GM21528 (cell line): ENCODE data around the gene DTL.
"Not testable (repeated sequence)": the region's sequence is repeated elsewhere in the genome, so short reads cannot be mapped to it uniquely, and the experiment has no call there.

Source experiments
- ATAC-seq: cut with Tn5 transposase; IDR thresholded peaks from one replicate; pipeline ENCODE4 v1.9.1; 2021; ENCODE audit warnings: mild to moderate bottlenecking, moderate library complexity; ENCODE audit not compliant: unreplicated experiment, low FRiP score

Gene DTL

GRCh38 chr1:212035123-212035834 lies at the start of gene DTL, which contains the start of gene INTS7:
Gene DTL (plus strand): TSS chr1:212035748. CDS start chr1:212035891, 143 bp downstream.
Gene INTS7 (minus strand): TSS chr1:212035557. CDS start chr1:212035437, 120 bp downstream.
- peak; percentile 76 for ATAC-seq

- no peak for ATAC-seq
Measured at GRCh38 chr1:211986628-211987254, 48.8 kb upstream of the DTL start.

GRCh38 chr1:211991695-211992094 lies 43.9 kb upstream of the DTL start:
- ATAC-seq = no peak

- ATAC-seq = not testable (repeated sequence)
Measured at GRCh38 chr1:211997426-211997825, 38.1 kb upstream of the DTL start.

GRCh38 chr1:212002536-212002935 lies 33.0 kb upstream of the DTL start:
- no peak for ATAC-seq

GRCh38 chr1:212004895-212005608 lies 30.5 kb upstream of the DTL start:
- ATAC-seq = no peak

GRCh38 chr1:212007178-212007577 lies 28.4 kb upstream of the DTL start:
- ATAC-seq = no peak

- no peak for ATAC-seq
Measured at GRCh38 chr1:212007886-212008285, 27.7 kb upstream of the DTL start.

GRCh38 chr1:212009561-212009960 lies 26.0 kb upstream of the DTL start:
- no peak for ATAC-seq

GRCh38 chr1:212010004-212010403 lies 25.5 kb upstream of the DTL start:
- ATAC-seq = no peak

- ATAC-seq = peak; percentile 81
Measured at GRCh38 chr1:212012034-212012740, 23.4 kb upstream of the DTL start.

- ATAC-seq = no peak
Measured at GRCh38 chr1:212013672-212014071, 21.9 kb upstream of the DTL start.

GRCh38 chr1:212020975-212021374 lies 14.6 kb upstream of the DTL start:
- no peak for ATAC-seq

GRCh38 chr1:212021563-212021962 lies 14.0 kb upstream of the DTL start:
- no peak for ATAC-seq

- ATAC-seq = not testable (repeated sequence)
Measured at GRCh38 chr1:212022908-212023307, 12.6 kb upstream of the DTL start.

GRCh38 chr1:212024469-212025149 lies 10.9 kb upstream of the DTL start:
- ATAC-seq = no peak

- ATAC-seq = not testable (repeated sequence)
Measured at GRCh38 chr1:212027727-212028126, 7.8 kb upstream of the DTL start.

GRCh38 chr1:212030936-212031528 lies 4.5 kb upstream of the DTL start:
- ATAC-seq = no peak

- peak; percentile 20 for ATAC-seq
Measured at GRCh38 chr1:212034516-212035122, 929 bp upstream of the DTL start.
